Measurements from ENCODE around the gene POU2AF1. TPM values are rescaled to one million over a fixed set of nuclear protein-coding genes. Genes with fewer than 3 reads are reported as not detected.

Gene POU2AF1
- total and polyA plus RNA-seq, 4 donors = 2.0 to 6.9 (median 4.5) TPM

DNA sequence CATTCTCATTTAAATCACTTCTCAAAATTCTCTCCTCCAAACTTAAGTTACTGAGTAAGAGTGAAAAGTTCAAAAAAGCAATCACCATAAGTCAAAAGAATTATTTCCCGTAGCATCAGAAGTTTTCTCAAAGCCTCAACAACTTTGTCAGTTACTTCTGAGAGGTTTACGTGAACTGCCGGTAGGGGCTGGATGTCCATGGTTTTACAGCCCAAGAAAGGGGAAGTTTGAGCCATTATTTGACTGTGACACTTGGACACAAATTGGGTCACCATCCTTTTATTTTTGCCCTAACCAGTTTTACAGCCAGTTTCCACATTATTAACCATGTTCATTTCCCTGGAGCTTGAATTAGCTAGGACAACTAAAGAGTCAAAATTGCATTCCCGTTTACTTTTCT is 73.2 kb downstream of the POU2AF1 start:
- ATAC-seq (ENCODE audit: insufficient read depth, low FRiP score) (no peak), DNase-seq (no peak)
- Histone ChIP-seq H3K36me3 (ENCODE audit: control insufficient read depth in 4 of 4, insufficient read depth in 4 of 4, low read length in 4 of 4) (no peaks in the 10 kb centered on the region), H3K27me3 (ENCODE audit: control insufficient read depth in 3 of 3, insufficient read depth in 3 of 3, low read length in 2 of 3) (peaks cover 0 to 3% (median 0%) of the 10 kb centered on the region in 3 donors), H3K9ac (ENCODE audit: insufficient read depth in 1 of 2, low read length in 2 of 2) (no peak overlapping the region), H3K27ac (ENCODE audit: low read depth in 1 of 2, low read length in 1 of 2) (no peak overlapping the region), H3K9me3 (ENCODE audit: control insufficient read depth in 4 of 4, insufficient read depth in 3 of 4, low read length in 3 of 4) (no peaks in the 10 kb centered on the region), H3K4me3 (no peak overlapping the region), H3K4me1 (ENCODE audit: control insufficient read depth in 5 of 5, insufficient read depth in 5 of 5, low read length in 5 of 5) (peaks cover 0 to 60% (median 27%) of the 10 kb centered on the region in 5 donors)
- TF ChIP-seq CTCF (IDR thresholded peaks at IDR 0.05; ENCODE audit: control extremely low read depth, extremely low read depth) = no peak
- 76% methylated on average over 4 of the region's 4 CpGs for WGBS, 2 donors

GRCh38 chr11:111305162-111305802 is 73.8 kb downstream of the POU2AF1 start:
- DNase-seq = no peak
- Histone ChIP-seq H3K27me3 (ENCODE audit: control insufficient read depth in 3 of 3, insufficient read depth in 3 of 3, low read length in 2 of 3) (peaks cover 0 to 3% (median 0%) of the 10 kb centered on the region in 3 donors), H3K27ac (ENCODE audit: low read depth in 1 of 2, low read length in 1 of 2) (no peak overlapping the region), H3K9ac (ENCODE audit: insufficient read depth in 1 of 2, low read length in 2 of 2) (no peak overlapping the region), H3K4me3 (no peak overlapping the region), H3K9me3 (ENCODE audit: control insufficient read depth in 4 of 4, insufficient read depth in 3 of 4, low read length in 3 of 4) (no peaks in the 10 kb centered on the region), H3K36me3 (ENCODE audit: control insufficient read depth in 4 of 4, insufficient read depth in 4 of 4, low read length in 4 of 4) (no peaks in the 10 kb centered on the region), H3K4me1 (ENCODE audit: control insufficient read depth in 5 of 5, insufficient read depth in 5 of 5, low read length in 5 of 5) (peaks cover 0 to 62% (median 28%) of the 10 kb centered on the region in 5 donors)
- TF ChIP-seq CTCF (IDR thresholded peaks at IDR 0.05; ENCODE audit: control extremely low read depth, extremely low read depth) = no peak
- ATAC-seq (ENCODE audit: insufficient read depth, low FRiP score) = no peak
- WGBS, 2 donors = 68 to 74% methylated on average over 5 of the region's 5 CpGs

DNA sequence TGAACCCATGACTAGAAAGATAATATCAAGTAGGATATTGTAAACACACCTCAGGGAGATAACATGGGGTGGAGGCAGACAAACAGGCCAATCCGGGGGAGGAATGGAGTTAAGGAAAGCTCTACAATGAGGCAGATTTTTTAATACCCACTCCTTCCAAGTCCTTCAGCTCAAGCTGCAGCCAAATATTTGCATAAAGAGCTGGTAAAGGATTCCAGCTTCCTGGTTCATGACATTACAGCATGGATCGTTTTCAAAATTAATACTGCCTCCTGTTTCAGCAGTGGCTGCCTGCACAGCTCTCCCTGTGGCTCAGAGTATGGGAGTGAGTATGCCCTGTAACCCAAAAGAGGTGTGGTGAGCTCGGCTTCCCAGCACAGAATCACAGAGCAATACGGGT is 75.6 kb downstream of the POU2AF1 start:
- peaks cover 0 to 3% (median 0%) of the 10 kb centered on the region in 3 donors for H3K27me3 ChIP-seq (ENCODE audit: control insufficient read depth in 3 of 3, insufficient read depth in 3 of 3, low read length in 2 of 3)
- H3K9ac ChIP-seq (ENCODE audit: insufficient read depth in 1 of 2, low read length in 2 of 2) = peak overlapping the region in 1 of 2 donors; percentile 39
- peaks cover 0 to 50% (median 24%) of the 10 kb centered on the region in 5 donors for H3K4me1 ChIP-seq (ENCODE audit: control insufficient read depth in 5 of 5, insufficient read depth in 5 of 5, low read length in 5 of 5)
- ATAC-seq (ENCODE audit: insufficient read depth, low FRiP score) (peak; percentile 49), DNase-seq (peak; percentile 56 to 90 (median 84))
- WGBS, 2 donors = 41 to 63% methylated on average over 4 of the region's 4 CpGs
- H3K27ac ChIP-seq (ENCODE audit: low read depth in 1 of 2, low read length in 1 of 2) = no peak overlapping the region
- no peaks in the 10 kb centered on the region for H3K36me3 ChIP-seq (ENCODE audit: control insufficient read depth in 4 of 4, insufficient read depth in 4 of 4, low read length in 4 of 4)
- TF ChIP-seq CTCF (IDR thresholded peaks at IDR 0.05; ENCODE audit: control extremely low read depth, extremely low read depth) = no peak
- no peaks in the 10 kb centered on the region for H3K9me3 ChIP-seq (ENCODE audit: control insufficient read depth in 4 of 4, insufficient read depth in 3 of 4, low read length in 3 of 4)
- no peak overlapping the region for H3K4me3 ChIP-seq

All from lung (tissue), 12 donors.